PFSK-1 (cell line): ENCODE results near the gene PPM1K.

Experiments used
- FOXP2 ChIP-seq: optimal IDR thresholded peaks from 2 replicates; pipeline ENCODE3; 2011; ENCODE audit warnings: borderline replicate concordance, control low read depth, inconsistent platforms; ENCODE audit not compliant: insufficient read depth; ENCODE audit errors: extremely low read length, extremely low read depth
- POLR2AphosphoS5 ChIP-seq: IDR thresholded peaks from 2 replicates; pipeline ENCODE4 v1.6.1; 2012; ENCODE audit warnings: low read depth, mild to moderate bottlenecking, control low read depth, low read length, moderate library complexity
- REST ChIP-seq, 2 experiments: IDR thresholded peaks; 2 replicates each; pipeline versions ENCODE4 v1.6.1 to v1.8.0; 2011 to 2012; ENCODE audit warnings: low read depth in 2 of 2, low read length in 2 of 2, control low read depth in 1 of 2, inconsistent platforms in 1 of 2, mild to moderate bottlenecking in 1 of 2, moderate library complexity in 1 of 2; ENCODE audit not compliant: insufficient read depth in 1 of 2
- SIN3A ChIP-seq: IDR thresholded peaks from 2 replicates; pipeline ENCODE4 v1.6.1; 2012; ENCODE audit warnings: mild to moderate bottlenecking, low read length, moderate library complexity, borderline replicate concordance; ENCODE audit not compliant: insufficient read depth
- TAF1 ChIP-seq: IDR thresholded peaks from 2 replicates; pipeline ENCODE4 v1.6.1; 2012; ENCODE audit warnings: low read length, control low read depth, borderline replicate concordance; ENCODE audit not compliant: insufficient read depth

The PPM1K gene

GRCh38 chr4:88246600-88246999, 37.8 kb downstream of the PPM1K start:
- TF ChIP-seq REST (IDR thresholded peaks at IDR 0.05; ENCODE audit: insufficient read depth in 1 of 2, low read depth in 2 of 2, low read length in 2 of 2) (no peak), TAF1 (no peak), SIN3A (no peak), POLR2AphosphoS5 (no peak), FOXP2 (no peak)

GRCh38 chr4:88244816-88245579, 39.4 kb downstream of the PPM1K start:
- TF ChIP-seq FOXP2 (no peak), SIN3A (no peak), REST (IDR thresholded peaks at IDR 0.05; ENCODE audit: insufficient read depth in 1 of 2, low read depth in 2 of 2, low read length in 2 of 2) (no peak), TAF1 (no peak), POLR2AphosphoS5 (no peak)

GRCh38 chr4:88244056-88244455, 40.3 kb downstream of the PPM1K start:
- no peak for TF ChIP-seq SIN3A
- TF ChIP-seq REST (IDR thresholded peaks at IDR 0.05; ENCODE audit: insufficient read depth in 1 of 2, low read depth in 2 of 2, low read length in 2 of 2): no peak
- no peak for TF ChIP-seq FOXP2
- TF ChIP-seq POLR2AphosphoS5: no peak
- TF ChIP-seq TAF1: no peak

- TF ChIP-seq SIN3A (no peak), REST (IDR thresholded peaks at IDR 0.05; ENCODE audit: insufficient read depth in 1 of 2, low read depth in 2 of 2, low read length in 2 of 2) (no peak), POLR2AphosphoS5 (no peak), FOXP2 (no peak), TAF1 (no peak)
These were observed 42.2 kb downstream of the PPM1K start for GRCh38 chr4:88242144-88242543.

DNA sequence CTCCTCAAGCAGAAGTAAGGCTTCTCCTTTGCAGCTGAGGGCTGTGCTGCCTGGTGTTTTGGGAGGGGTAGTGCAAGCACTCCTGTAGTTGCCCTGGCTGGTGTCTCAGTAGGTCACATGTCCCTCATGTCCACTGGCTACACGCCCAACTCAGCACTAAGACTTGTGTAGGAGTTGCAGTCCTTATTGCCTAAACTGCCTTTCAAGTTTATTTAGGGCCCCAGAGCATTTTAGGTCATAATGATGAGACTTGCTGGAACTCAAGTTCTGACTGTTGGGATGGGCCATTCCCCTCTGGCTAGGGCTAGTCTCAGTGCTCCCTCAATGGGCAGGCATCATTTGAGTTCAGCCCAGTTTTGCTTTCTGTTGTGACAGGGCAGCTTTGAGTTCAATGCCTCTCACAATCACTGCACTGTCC, 44.1 kb downstream of the PPM1K start:
- TF ChIP-seq SIN3A: no peak
- no peak for TF ChIP-seq TAF1
- TF ChIP-seq REST (IDR thresholded peaks at IDR 0.05; ENCODE audit: insufficient read depth in 1 of 2, low read depth in 2 of 2, low read length in 2 of 2): no peak
- TF ChIP-seq FOXP2: no peak
- TF ChIP-seq POLR2AphosphoS5: no peak
